Panc1 (cell line): ENCODE data around the gene WDR72. TPM values are rescaled to one million over a fixed set of nuclear protein-coding genes. Genes with fewer than 3 reads are reported as not detected.

Source experiments
- ATAC-seq: fragments of 200-7000 bp; cut with Tn5 transposase; 2 replicates; pipeline ENCODE4 v1.9.1; 2020; ENCODE audit warnings: mild to moderate bottlenecking, moderate library complexity
- BruUV-seq: library from RNA; stranded (reverse); fragments of 400-500 nt; replicated peaks from 2 replicates; lab custom pipeline; 2021; lab: Mats Ljungman, UMichigan
- CTCF ChIA-PET: fragments of 300-600 bp; sonication (Branson Sonifier 250); formaldehyde crosslinking; loops from one replicate; lab custom pipeline; 2022; ENCODE audit warnings: antibody characterized with exemption; lab: Charles Lee
- POLR2A ChIA-PET: fragments of 300-600 bp; sonication (Branson Sonifier 250); formaldehyde crosslinking; loops from one replicate; lab custom pipeline; 2022; ENCODE audit warnings: antibody characterized with exemption; lab: Charles Lee
- DNase-seq: peaks from one replicate; pipeline ENCODE4 v3.0.0-alpha.2; 2010; ENCODE audit warnings: low read depth, low spot score
- H3K27ac ChIP-seq: 2 replicates; pipeline ENCODE4 v1.5.1; 2011; ENCODE audit warnings: mild to moderate bottlenecking, low read length, inconsistent platforms
- H3K27me3 ChIP-seq: fragments of 200-500 bp; sonication (Bioruptor generic); 2 replicates; pipeline ENCODE4 v1.6.0; 2014; ENCODE audit warnings: low read length, inconsistent platforms; ENCODE audit not compliant: control insufficient read depth, insufficient read depth
- H3K36me3 ChIP-seq: fragments of 200-500 bp; sonication (Bioruptor generic); 2 replicates; pipeline ENCODE4 v1.5.1; 2014; ENCODE audit warnings: inconsistent platforms, mild to moderate bottlenecking, low read length, moderate library complexity; ENCODE audit not compliant: control insufficient read depth, insufficient read depth
- H3K4me1 ChIP-seq: 2 replicates; pipeline ENCODE4 v1.5.1; 2011; ENCODE audit warnings: inconsistent platforms, mild to moderate bottlenecking, low read length, moderate library complexity; ENCODE audit not compliant: control insufficient read depth, insufficient read depth
- H3K4me3 ChIP-seq, 2 experiments: 2 replicates each; pipeline ENCODE4 v1.5.1; 2011 to 2012; ENCODE audit warnings: low read depth in 2 of 2, low read length in 2 of 2, mild to moderate bottlenecking in 2 of 2, inconsistent platforms in 1 of 2, moderate library complexity in 1 of 2
- H3K9me3 ChIP-seq: fragments of 200-500 bp; sonication (Bioruptor generic); 2 replicates; pipeline ENCODE4 v1.5.1; 2014; ENCODE audit warnings: low read depth, mild to moderate bottlenecking, inconsistent platforms, low read length, moderate library complexity; ENCODE audit not compliant: control insufficient read depth, insufficient read depth
- CTCF ChIP-seq: fragments of 450-650 bp; IDR thresholded peaks from 2 replicates; pipeline ENCODE4 v1.5.1; 2017; ENCODE audit warnings: mild to moderate bottlenecking
- POLR2AphosphoS5 ChIP-seq: IDR thresholded peaks from 2 replicates; pipeline ENCODE4 v1.6.1; 2012; ENCODE audit warnings: mild to moderate bottlenecking, low read depth, low read length, moderate library complexity
- REST ChIP-seq, 2 experiments: IDR thresholded peaks; 2 replicates each; pipeline ENCODE4 v1.6.1; 2011 to 2012; ENCODE audit warnings: low read depth in 2 of 2, control low read depth in 1 of 2, low read length in 1 of 2, mild to moderate bottlenecking in 1 of 2, moderate library complexity in 1 of 2; ENCODE audit not compliant: insufficient read depth in 1 of 2
- SIN3A ChIP-seq: IDR thresholded peaks from 2 replicates; pipeline ENCODE4 v1.6.1; 2012; ENCODE audit warnings: low read depth, mild to moderate bottlenecking, low read length, moderate library complexity, borderline replicate concordance; ENCODE audit not compliant: insufficient read depth
- TCF7L2 ChIP-seq: IDR thresholded peaks from 2 replicates; pipeline ENCODE4 v1.6.1; 2011; ENCODE audit warnings: mild to moderate bottlenecking, low read depth, low read length, inconsistent platforms
- in situ Hi-C: cut with HindIII; loops from 2 replicates; pipeline ENCODE4 v1.10.0; 2016; ENCODE audit warnings: low sequenced_read_pairs, low pct_unique_long_range_greater_than_20kb
- intact Hi-C: fragments of 100-400 bp; cut with micrococcal nuclease; formaldehyde crosslinking; loops from one replicate; pipeline ENCODE4 v1.10.0; 2022; ENCODE audit not compliant: unreplicated experiment
- total RNA-seq: library from RNA; stranded (reverse); gene quantifications from one replicate; pipeline ENCODE4 v1.2.1, GENCODE V29; 2021; ENCODE audit not compliant: unreplicated experiment

Gene WDR72
- total RNA-seq, 1 experiment from 2014 or later, result 0.03 TPM

GRCh38 chr15:53536479-53537120 is 222.9 kb downstream of the WDR72 start:
- H3K4me3 ChIP-seq, result no peak overlapping the region
- H3K9me3 ChIP-seq, result no peaks in the 10 kb centered on the region; the same call in 1 of the 2 replicates
- BruUV-seq, result no TSS peak
- POLR2A ChIA-PET, result no interaction called here
- no peaks in the 10 kb centered on the region for H3K27me3 ChIP-seq
- intact Hi-C loops (no loop called here), in situ Hi-C loops (no loop called here)
- no peaks in the 10 kb centered on the region for H3K4me1 ChIP-seq
- TF ChIP-seq TCF7L2 (no peak), POLR2AphosphoS5 (no peak), REST (IDR thresholded peaks at IDR 0.05; ENCODE audit: insufficient read depth in 1 of 2, low read depth in 2 of 2, low read length in 1 of 2) (no peak)
- H3K36me3 ChIP-seq, result no peaks in the 10 kb centered on the region
- H3K27ac ChIP-seq, result no peak overlapping the region
- ATAC-seq, result no peak
- DNase-seq, result no peak
- CTCF ChIA-PET, result no interaction called here

GRCh38 chr15:53535886-53536285 is 223.6 kb downstream of the WDR72 start:
- CTCF ChIA-PET, result no interaction called here
- intact Hi-C loops, result no loop called here
- BruUV-seq, result no TSS peak

More at GRCh38 chr15:53535886-53536285, 223.6 kb downstream of the WDR72 start:
- POLR2A ChIA-PET, result no interaction called here
- Histone ChIP-seq H3K27ac (no peak overlapping the region), H3K4me1 (no peaks in the 10 kb centered on the region), H3K36me3 (no peaks in the 10 kb centered on the region), H3K4me3 (no peak overlapping the region), H3K27me3 (no peaks in the 10 kb centered on the region), H3K9me3 (no peaks in the 10 kb centered on the region; the same call in 1 of the 2 replicates)
- DNase-seq (no peak), ATAC-seq (no peak)
- in situ Hi-C loops, result no loop called here
- TF ChIP-seq TCF7L2, result no peak
- no peak for TF ChIP-seq REST (IDR thresholded peaks at IDR 0.05; ENCODE audit: insufficient read depth in 1 of 2, low read depth in 2 of 2, low read length in 1 of 2)
- no peak for TF ChIP-seq CTCF
- TF ChIP-seq SIN3A, result no peak
- no peak for TF ChIP-seq POLR2AphosphoS5
